Activated CD4-positive, CD25-positive, alpha-beta regulatory T cell treated with anti-CD3 and anti-CD28 coated beads, Interleukin-2, amount 50 U/mL, for 16 hours (primary cell): ENCODE data around the gene ILDR2.
"Not testable (repeated sequence)": the region's sequence is repeated elsewhere in the genome, so short reads cannot be mapped to it uniquely, and the experiment has no call there.

Experiments
- DNase-seq: peaks from one replicate; pipeline ENCODE4 v3.0.0-alpha.2; 2020; ENCODE audit warnings: low read depth, low spot score

The ILDR2 gene

DNA sequence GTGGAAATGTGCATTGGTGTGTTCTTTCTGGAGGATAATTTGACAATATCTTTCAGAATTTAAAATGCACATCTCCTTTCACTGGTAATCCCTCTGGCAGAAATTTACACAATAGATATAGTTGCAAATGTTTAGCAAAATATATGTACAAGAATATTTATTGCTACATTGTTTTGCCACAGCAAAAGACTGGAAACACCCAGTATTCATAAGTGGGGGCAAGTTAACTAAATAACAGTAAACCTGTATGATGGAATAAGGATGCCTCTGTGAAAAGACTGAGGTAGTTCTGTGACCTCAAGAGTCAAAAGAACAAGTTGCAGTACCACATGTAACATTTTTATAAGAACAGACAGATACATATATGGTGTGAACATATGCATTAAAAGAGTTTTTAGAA is 85.6 kb downstream of the ILDR2 start:
- no peak for DNase-seq

DNA sequence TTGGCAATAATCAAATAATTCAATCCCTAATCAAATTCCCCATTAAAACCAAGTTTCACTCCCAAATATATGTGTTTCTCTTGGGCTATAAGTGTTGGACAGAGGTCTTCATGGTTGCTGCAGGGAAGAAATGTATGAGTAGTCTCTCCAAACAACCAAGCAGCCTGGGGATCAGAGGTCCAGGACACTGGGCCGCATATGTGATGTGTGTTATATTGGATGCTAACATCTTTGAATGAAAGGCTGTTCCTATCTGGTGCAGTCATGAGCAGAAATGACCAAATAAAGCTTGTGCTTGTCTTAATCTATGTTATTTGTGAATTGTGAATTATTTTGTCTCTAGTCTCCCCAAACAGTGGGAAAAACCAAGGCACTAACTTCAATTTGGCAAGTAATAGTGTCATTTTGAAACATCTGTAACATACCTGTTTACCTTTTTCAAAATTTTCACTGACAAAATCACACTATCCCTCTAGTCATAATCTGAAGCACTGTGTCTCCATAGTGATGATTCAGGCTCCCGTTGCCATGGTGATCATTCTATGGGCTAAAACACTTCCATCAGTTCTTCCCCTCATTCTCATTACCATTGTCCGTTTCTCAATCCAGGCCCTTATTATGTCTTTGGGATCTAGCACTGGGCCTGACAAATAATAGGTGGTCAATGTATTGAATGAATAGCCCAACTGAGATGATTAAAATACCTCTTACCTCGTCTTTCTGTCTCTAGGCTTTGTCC is 86.8 kb downstream of the ILDR2 start:
- DNase-seq = no peak

DNA sequence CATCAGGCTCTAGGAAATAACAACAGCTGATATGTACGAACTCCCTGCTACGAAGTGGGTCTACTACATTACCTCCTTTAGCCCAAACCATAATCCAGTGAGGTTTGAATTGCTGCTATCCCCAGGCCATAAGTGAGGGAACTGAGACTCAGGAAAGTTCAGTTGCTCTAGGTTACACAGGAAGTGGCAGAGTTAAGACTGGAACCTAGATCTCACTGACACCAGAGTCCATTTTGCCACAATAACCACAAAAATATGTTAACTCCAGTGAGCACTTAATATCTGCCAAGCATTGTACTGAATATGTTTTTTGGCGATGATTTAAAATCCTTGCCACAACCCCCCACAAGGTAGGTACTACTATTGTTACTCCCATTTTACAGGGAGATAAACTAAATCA is 90.4 kb downstream of the ILDR2 start:
- DNase-seq = no peak

GRCh38 chr1:166884040-166884642 is 91.2 kb downstream of the ILDR2 start:
- no peak for DNase-seq

- DNase-seq = no peak
These were observed 92.4 kb downstream of the ILDR2 start for GRCh38 chr1:166882893-166883292.

DNA sequence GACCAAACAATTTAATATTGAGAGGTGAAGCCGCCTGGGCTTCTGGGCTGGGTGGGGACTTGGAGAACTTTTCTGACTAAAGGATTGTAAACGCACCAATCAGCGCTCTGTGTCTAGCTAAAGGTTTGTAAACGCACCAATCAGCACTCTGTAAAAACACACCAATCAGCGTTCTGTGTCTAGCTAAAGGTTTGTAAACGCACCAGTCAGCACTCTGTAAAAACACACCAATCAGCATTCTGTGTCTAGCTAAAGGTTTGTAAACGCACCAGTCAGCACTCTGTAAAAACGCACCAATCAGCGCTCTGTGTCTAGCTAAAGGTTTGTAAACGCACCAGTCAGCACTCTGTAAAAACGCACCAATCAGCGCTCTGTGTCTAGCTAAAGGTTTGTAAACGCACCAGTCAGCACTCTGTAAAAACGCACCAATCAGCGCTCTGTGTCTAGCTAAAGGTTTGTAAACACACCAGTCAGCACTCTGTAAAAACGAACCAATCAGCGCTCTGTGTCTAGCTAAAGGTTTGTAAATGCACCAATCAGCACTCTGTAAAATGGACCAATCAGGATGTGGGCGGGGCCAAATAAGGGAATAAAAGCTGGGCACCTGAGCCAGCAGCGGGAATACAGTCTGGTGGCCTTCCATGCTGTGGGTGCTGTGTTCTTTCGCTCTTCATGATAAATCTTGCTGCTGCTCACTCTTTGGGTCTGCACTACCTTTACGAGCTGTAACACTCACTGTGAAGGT is 97.0 kb downstream of the ILDR2 start:
- not testable (repeated sequence) for DNase-seq

GRCh38 chr1:166876540-166876838 is 98.9 kb downstream of the ILDR2 start:
- no peak for DNase-seq

GRCh38 chr1:166875734-166876539 is 99.4 kb downstream of the ILDR2 start, which contains the start of gene TADA1:
Gene TADA1, minus strand, starts transcription at chr1:166876264. Its CDS starts 31 bp downstream, at chr1:166876233.
- peak; percentile 95 for DNase-seq

DNA sequence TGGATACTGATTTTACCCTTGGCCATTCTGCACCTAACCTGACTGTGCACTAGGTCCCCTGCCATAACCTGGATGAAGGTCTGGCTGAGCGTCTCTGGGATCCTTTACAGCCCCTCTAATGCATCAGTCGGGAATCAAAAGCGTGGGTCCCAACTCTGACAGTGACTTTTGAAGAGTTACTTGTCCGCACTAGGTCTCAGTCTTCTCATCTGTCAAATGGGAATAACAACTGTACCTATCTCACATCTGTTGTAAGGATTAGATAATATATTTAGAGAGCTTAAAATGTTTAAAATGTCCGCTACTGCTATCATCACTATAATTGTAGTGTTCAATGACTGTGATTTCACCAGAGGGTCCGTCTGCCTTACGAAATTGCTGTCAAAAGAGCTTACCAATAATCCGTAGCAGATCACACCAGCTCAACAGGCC is 100.0 kb downstream of the ILDR2 start:
- no peak for DNase-seq

DNA sequence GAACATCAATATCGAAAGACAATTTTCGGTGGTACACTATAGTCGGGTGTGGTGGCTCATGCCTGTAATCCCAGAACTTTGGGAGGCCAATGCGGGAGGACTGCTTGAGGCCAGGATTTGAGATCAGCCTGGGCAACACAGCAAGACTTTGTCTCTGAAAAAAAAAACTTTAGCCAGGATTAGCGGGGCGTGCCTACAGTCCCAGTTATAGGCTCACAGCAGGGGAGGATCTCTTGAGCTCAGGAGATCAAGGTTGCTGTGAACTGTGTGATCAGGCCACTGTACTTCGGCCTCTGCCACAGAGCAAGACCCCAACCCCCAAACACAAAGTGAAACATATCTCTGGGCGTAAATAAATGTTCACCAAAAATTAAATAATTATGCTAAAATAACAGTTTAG is 100.9 kb downstream of the ILDR2 start:
- DNase-seq = no peak

GRCh38 chr1:166870584-166870983 is 104.8 kb downstream of the ILDR2 start:
- no peak for DNase-seq

GRCh38 chr1:166869318-166870099 is 105.8 kb downstream of the ILDR2 start:
- no peak for DNase-seq

DNA sequence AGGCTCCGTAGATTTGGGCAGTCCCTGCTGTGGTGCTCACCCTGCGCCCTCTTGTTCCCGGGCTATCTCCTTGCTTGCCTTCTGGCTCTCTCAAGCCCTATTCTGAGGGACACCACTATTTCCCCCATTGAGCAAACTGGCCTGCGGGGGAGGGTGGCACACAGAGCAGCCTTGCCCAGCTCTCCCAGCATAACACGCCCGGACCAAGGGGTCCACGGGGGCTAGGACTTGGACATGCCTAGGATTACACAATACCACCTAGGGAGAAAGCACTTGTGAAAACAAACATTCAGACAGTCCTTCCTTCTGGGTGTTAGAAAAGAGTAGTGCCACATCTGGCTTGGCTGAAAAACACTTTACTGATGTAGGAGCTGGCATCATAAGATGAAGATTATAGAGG is 106.7 kb downstream of the ILDR2 start:
- no peak for DNase-seq

DNA sequence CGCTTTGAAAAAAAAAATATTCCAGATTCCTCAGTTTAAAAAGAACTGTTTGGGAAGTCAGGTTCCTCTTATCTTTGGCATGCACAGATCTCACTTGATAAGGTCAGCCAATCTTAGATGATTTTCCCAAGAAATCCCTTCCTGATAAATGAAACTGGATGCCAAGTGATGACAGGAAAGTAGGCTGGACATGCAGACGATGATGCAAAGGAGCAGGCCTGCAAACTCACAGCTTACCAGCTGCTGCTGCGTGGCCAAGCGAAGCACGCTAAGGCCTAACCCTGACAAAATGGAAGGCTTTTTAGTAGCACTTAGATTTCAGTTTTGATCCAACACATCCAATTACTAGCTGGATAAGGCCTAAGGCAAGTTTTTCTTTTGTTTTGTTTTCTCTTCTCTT is 109.4 kb downstream of the ILDR2 start:
- no peak for DNase-seq

DNA sequence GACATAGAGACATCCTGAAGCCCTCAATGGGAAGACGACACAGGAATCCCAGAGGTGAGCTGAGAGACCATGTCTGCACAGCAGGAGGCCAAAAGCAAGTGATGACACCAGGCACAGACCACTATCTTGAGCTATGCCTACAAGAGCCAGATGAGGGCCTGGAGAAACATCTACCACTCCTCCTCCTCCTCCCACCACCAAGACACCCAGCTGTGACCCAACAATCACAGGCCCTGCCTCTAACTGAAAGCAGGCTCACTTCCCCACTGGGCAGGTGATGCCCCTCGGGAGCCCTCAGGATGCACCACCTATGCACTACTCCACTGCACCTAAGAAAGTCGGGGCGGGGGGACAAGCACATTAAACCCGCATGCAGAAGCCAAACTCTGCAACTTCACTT is 115.7 kb downstream of the ILDR2 start:
- DNase-seq = no peak

- DNase-seq = no peak
These were observed 116.5 kb downstream of the ILDR2 start for GRCh38 chr1:166858726-166859419.
